HepG2 (cell line): ENCODE results near the gene ACOT6. TPM values are rescaled to one million over a fixed set of nuclear protein-coding genes. Genes with fewer than 3 reads are reported as not detected.

Source experiments
- ASH2L ChIP-seq: fragments of 300-600, 200-600 bp; sonication (generic); IDR thresholded peaks from 2 replicates; pipeline ENCODE4 v1.7.0; 2017; ENCODE audit warnings: low read depth, mild to moderate bottlenecking, moderate library complexity, mixed read lengths, low read length; ENCODE audit not compliant: insufficient read length
- FOSL1 ChIP-seq: sonication (generic); formaldehyde crosslinking; IDR thresholded peaks from 2 replicates; pipeline ENCODE4 v1.9.0; 2021; ENCODE audit warnings: missing genetic modification reagents, borderline replicate concordance
- HNRNPLL ChIP-seq: fragments of 200-400 bp; formaldehyde crosslinking; IDR thresholded peaks from 2 replicates; pipeline ENCODE4 v1.6.1; 2017; ENCODE audit warnings: mild to moderate bottlenecking, low read depth, low read length; ENCODE audit not compliant: poor library complexity, severe bottlenecking
- KLF12 ChIP-seq: sonication (generic); formaldehyde crosslinking; IDR thresholded peaks from 2 replicates; pipeline ENCODE4 v1.4.0; 2020; ENCODE audit warnings: missing genetic modification reagents, borderline replicate concordance
- MAFF ChIP-seq: IDR thresholded peaks from 2 replicates; pipeline ENCODE4 v1.6.1; 2011; ENCODE audit warnings: low read depth, low read length, improper control_type of control experiment
- MXD4 ChIP-seq: IDR thresholded peaks from 2 replicates; pipeline ENCODE4 v1.6.1; 2016; ENCODE audit warnings: mild to moderate bottlenecking, missing biosample characterization, missing genetic modification reagents
- PAWR ChIP-seq: sonication (generic); formaldehyde crosslinking; IDR thresholded peaks from 2 replicates; pipeline ENCODE4 v1.4.0; 2020; ENCODE audit warnings: missing genetic modification reagents, mild to moderate bottlenecking, borderline replicate concordance
- RBFOX2 ChIP-seq: fragments of 200-400 bp; formaldehyde crosslinking; IDR thresholded peaks from 2 replicates; pipeline ENCODE4 v1.6.1; 2017; ENCODE audit warnings: low read depth, mild to moderate bottlenecking, low read length
- RFX1 ChIP-seq: fragments of 450-650 bp; IDR thresholded peaks from 2 replicates; pipeline ENCODE4 v1.6.1; 2017
- RORA ChIP-seq: sonication (generic); formaldehyde crosslinking; IDR thresholded peaks from 2 replicates; pipeline ENCODE4 v1.5.0; 2020; ENCODE audit warnings: mild to moderate bottlenecking, missing genetic modification reagents, moderate library complexity
- RXRA ChIP-seq: sonication (generic); formaldehyde crosslinking; IDR thresholded peaks from 2 replicates; pipeline ENCODE4 v1.5.1; 2020; ENCODE audit warnings: missing genetic modification reagents
- SNRNP70 ChIP-seq: fragments of 200-400 bp; formaldehyde crosslinking; IDR thresholded peaks from 2 replicates; pipeline ENCODE4 v1.6.1; 2017; ENCODE audit warnings: mild to moderate bottlenecking, low read depth, low read length, moderate library complexity
- SRSF1 ChIP-seq: fragments of 200-400 bp; formaldehyde crosslinking; optimal IDR thresholded peaks from 2 replicates; pipeline ENCODE3; 2017; ENCODE audit warnings: mild to moderate bottlenecking, low read depth, low read length, moderate library complexity
- TBX2 ChIP-seq: sonication (generic); formaldehyde crosslinking; IDR thresholded peaks from 2 replicates; pipeline ENCODE4 v1.5.0; 2020; ENCODE audit warnings: missing genetic modification reagents, mild to moderate bottlenecking, borderline replicate concordance
- YY1 ChIP-seq: IDR thresholded peaks from 2 replicates; pipeline ENCODE4 v1.6.1; 2011; ENCODE audit warnings: low read length, low read depth, moderate library complexity, mild to moderate bottlenecking; ENCODE audit not compliant: insufficient read depth, insufficient replicate concordance
- ZNF251 ChIP-seq: sonication (generic); formaldehyde crosslinking; IDR thresholded peaks from 2 replicates; pipeline ENCODE4 v1.9.0; 2021; ENCODE audit warnings: mild to moderate bottlenecking, missing genetic modification reagents
- ZNF260 ChIP-seq: sonication (generic); formaldehyde crosslinking; IDR thresholded peaks from 2 replicates; pipeline ENCODE4 v1.4.0; 2020; ENCODE audit warnings: missing genetic modification reagents, low read depth, mild to moderate bottlenecking, borderline replicate concordance
- ZNF543 ChIP-seq: sonication (generic); formaldehyde crosslinking; IDR thresholded peaks from 2 replicates; pipeline ENCODE4 v1.4.0; 2020; ENCODE audit warnings: mild to moderate bottlenecking, missing genetic modification reagents
- ZNF577 ChIP-seq: sonication (generic); formaldehyde crosslinking; IDR thresholded peaks from 2 replicates; pipeline ENCODE4 v1.4.0; 2020; ENCODE audit warnings: mild to moderate bottlenecking, low read depth, missing genetic modification reagents, borderline replicate concordance
- polyA plus RNA-seq, 8 experiments: library from polyadenylated mRNA; depleted of rRNA in 3 of 8; stranded (reverse) in 7 of 8; unstranded in 1 of 8; fragments of >200 nt; fragmentation: Illumina TruSeq in 4 of 8; extraction: Trizol in 4 of 8; gene quantifications; 2 replicates each; pipeline versions ENCODE4 v1.2.1 to v1.2.3, GENCODE V29; 2011 to 2016; ENCODE audit warnings: low read depth in 4 of 8, missing spikeins in 1 of 8, mixed read lengths in 1 of 8; ENCODE audit not compliant: insufficient read depth in 1 of 8
- total RNA-seq, 5 experiments: library from RNA; depleted of rRNA; stranded (reverse); fragments of >200 nt; fragmentation: Illumina TruSeq; extraction: Trizol; gene quantifications; 2 replicates each; pipeline ENCODE4 v1.2.3, GENCODE V29; 2016; ENCODE audit warnings: low read depth in 1 of 5
- TF ChIP-seq, protein P1 (sequence below): sonication (generic); formaldehyde crosslinking; IDR thresholded peaks from 2 replicates; pipeline ENCODE4 v1.4.0; 2020; ENCODE audit warnings: missing genetic modification reagents
- TF ChIP-seq, protein P2 (sequence below): IDR thresholded peaks from 2 replicates; pipeline ENCODE4 v1.6.1; 2016; ENCODE audit warnings: mild to moderate bottlenecking
- TF ChIP-seq, protein P3 (sequence below): sonication (generic); formaldehyde crosslinking; conservative IDR thresholded peaks from 2 replicates; pipeline ENCODE4 v1.8.0; 2022; ENCODE audit warnings: low read depth, missing genetic modification reagents

ACOT6 gene
- total and polyA plus RNA-seq, 2 of the 13 experiments (the other 11 are each of a cell fraction or from before 2014, with no cell fraction given): 0.15 to 0.27 TPM

DNA sequence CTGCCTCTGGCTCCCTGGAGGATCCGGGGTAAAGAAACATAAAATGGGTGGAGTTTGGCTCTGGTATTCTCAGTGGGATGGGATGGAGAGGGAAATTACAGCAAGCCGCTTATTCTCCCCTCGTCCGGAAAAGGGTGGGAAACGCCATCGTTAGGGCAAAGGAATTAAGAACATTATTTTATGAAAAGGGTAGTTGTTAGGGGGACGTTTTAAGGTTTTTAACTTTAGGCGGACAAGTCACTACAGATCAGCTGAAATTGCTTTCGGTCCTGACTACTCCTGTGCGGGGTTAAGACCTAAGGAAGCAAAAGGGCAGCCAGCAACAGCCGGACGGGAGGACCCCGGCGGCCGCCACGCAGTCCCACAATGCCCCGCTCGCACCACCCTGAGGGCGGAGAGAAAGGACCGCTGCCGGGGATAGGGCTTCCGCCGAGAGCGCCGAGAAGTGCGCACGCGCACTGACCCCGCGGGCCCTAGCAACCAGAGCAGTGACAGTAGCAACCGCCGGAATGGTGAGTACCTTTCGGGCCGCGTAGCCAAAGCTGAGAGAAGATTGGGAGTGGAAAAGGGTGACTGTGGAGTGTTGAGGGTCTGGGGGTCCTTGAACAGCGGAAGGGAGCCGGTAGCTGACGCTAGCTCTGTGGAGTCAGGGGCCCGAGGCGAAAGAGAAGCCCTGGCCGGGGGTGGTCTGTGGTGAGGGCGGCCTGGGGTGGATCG, 32.4 kb downstream of the ACOT6 start, which contains the start of gene DNAL1 (continued):
- TF ChIP-seq ZNF543 (CRISPR knock-in tag): no peak
- peak; percentile 64 for TF ChIP-seq RXRA (CRISPR knock-in tag)
- TF ChIP-seq PAWR (CRISPR knock-in tag): no peak
- TF ChIP-seq MXD4 (CRISPR knock-in tag): no peak
- TF ChIP-seq, protein P1, sequence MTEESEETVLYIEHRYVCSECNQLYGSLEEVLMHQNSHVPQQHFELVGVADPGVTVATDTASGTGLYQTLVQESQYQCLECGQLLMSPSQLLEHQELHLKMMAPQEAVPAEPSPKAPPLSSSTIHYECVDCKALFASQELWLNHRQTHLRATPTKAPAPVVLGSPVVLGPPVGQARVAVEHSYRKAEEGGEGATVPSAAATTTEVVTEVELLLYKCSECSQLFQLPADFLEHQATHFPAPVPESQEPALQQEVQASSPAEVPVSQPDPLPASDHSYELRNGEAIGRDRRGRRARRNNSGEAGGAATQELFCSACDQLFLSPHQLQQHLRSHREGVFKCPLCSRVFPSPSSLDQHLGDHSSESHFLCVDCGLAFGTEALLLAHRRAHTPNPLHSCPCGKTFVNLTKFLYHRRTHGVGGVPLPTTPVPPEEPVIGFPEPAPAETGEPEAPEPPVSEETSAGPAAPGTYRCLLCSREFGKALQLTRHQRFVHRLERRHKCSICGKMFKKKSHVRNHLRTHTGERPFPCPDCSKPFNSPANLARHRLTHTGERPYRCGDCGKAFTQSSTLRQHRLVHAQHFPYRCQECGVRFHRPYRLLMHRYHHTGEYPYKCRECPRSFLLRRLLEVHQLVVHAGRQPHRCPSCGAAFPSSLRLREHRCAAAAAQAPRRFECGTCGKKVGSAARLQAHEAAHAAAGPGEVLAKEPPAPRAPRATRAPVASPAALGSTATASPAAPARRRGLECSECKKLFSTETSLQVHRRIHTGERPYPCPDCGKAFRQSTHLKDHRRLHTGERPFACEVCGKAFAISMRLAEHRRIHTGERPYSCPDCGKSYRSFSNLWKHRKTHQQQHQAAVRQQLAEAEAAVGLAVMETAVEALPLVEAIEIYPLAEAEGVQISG (CRISPR knock-in tag): peak; percentile 98
- peak; percentile 92 for TF ChIP-seq HNRNPLL
- peak; percentile 59 for TF ChIP-seq ASH2L
- TF ChIP-seq, protein P2, sequence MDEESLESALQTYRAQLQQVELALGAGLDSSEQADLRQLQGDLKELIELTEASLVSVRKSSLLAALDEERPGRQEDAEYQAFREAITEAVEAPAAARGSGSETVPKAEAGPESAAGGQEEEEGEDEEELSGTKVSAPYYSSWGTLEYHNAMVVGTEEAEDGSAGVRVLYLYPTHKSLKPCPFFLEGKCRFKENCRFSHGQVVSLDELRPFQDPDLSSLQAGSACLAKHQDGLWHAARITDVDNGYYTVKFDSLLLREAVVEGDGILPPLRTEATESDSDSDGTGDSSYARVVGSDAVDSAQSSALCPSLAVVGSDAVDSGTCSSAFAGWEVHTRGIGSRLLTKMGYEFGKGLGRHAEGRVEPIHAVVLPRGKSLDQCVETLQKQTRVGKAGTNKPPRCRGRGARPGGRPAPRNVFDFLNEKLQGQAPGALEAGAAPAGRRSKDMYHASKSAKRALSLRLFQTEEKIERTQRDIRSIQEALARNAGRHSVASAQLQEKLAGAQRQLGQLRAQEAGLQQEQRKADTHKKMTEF: peak; percentile 47; the same call in 1 of the 2 replicates
- peak; percentile 60 for TF ChIP-seq TBX2
- TF ChIP-seq FOSL1: no peak
- no peak for TF ChIP-seq ZNF251 (CRISPR knock-in tag)
- TF ChIP-seq ZNF577 (CRISPR knock-in tag): no peak
- peak; percentile 86 for TF ChIP-seq RFX1
- no peak for TF ChIP-seq MAFF
- TF ChIP-seq, protein P3, sequence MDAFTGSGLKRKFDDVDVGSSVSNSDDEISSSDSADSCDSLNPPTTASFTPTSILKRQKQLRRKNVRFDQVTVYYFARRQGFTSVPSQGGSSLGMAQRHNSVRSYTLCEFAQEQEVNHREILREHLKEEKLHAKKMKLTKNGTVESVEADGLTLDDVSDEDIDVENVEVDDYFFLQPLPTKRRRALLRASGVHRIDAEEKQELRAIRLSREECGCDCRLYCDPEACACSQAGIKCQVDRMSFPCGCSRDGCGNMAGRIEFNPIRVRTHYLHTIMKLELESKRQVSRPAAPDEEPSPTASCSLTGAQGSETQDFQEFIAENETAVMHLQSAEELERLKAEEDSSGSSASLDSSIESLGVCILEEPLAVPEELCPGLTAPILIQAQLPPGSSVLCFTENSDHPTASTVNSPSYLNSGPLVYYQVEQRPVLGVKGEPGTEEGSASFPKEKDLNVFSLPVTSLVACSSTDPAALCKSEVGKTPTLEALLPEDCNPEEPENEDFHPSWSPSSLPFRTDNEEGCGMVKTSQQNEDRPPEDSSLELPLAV (CRISPR knock-in tag): no peak
- peak; percentile 54 for TF ChIP-seq SRSF1
- 0 out of 2 replicates have a peak, but pooled peaks have one; percentile 32 for TF ChIP-seq RORA (CRISPR knock-in tag)
- TF ChIP-seq ZNF260 (CRISPR knock-in tag): no peak
- peak; percentile 78 for TF ChIP-seq YY1
- TF ChIP-seq KLF12 (CRISPR knock-in tag): no peak
- peak; percentile 91 for TF ChIP-seq RBFOX2
- no peak for TF ChIP-seq SNRNP70
